ENCODE data around the gene COL9A3. TPM values are rescaled to one million over a fixed set of nuclear protein-coding genes. Genes with fewer than 3 reads are reported as not detected.

The COL9A3 gene
- total and polyA plus RNA-seq, 2 of the 8 experiments (the other 6 are each of a cell fraction or from before 2014, with no cell fraction given) = 21.7 to 80.1 TPM

DNA sequence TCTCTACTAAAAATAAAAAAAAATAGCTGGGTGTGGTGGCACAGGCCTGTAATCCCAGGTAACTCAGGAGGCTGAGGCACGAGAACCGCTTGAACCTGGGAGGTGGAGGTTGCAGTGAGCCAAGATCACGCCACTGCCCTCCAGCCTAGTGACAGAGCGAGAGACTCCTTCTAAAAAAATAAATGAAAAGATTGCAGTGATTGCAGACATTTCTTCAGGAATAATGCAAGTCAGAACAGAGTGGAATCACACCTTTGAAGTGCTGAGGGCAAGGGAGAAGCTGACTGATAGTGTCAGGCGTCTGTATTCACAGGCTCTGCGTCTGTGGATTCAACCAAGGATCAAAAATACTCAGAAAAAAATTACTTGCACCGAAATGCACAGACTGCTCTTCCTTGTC, 47.4 kb downstream of the COL9A3 start:
- CTCF ChIA-PET (ENCODE audit: partially characterized antibody) = interaction anchor here (1.3 to 2.0 kb wide), 3 partner anchors 12 to 30 kb away, joined by 3 to 6 read pairs (median 4); no protein-coding TSS in a partner anchor
- 95% methylated on average over 7 of the region's 7 CpGs; no CpG with 5 or more reads in 1 of the 2 experiments for WGBS, 2 experiments (ENCODE audit: extremely low coverage in 1 of 2, insufficient coverage in 1 of 2, insufficient read length in 1 of 2, insufficient replicate concordance in 2 of 2, low coverage in 1 of 2, low lambda C conversion rate in 2 of 2, missing lambda C conversion rate in 1 of 2)
- no peak overlapping the region for H2BK12ac ChIP-seq (ENCODE audit: low read depth, low read length)
- TF ChIP-seq KDM4A (IDR thresholded peaks at IDR 0.05; ENCODE audit: low read depth, low read length, severe bottlenecking) = no peak
- TF ChIP-seq, protein P1, sequence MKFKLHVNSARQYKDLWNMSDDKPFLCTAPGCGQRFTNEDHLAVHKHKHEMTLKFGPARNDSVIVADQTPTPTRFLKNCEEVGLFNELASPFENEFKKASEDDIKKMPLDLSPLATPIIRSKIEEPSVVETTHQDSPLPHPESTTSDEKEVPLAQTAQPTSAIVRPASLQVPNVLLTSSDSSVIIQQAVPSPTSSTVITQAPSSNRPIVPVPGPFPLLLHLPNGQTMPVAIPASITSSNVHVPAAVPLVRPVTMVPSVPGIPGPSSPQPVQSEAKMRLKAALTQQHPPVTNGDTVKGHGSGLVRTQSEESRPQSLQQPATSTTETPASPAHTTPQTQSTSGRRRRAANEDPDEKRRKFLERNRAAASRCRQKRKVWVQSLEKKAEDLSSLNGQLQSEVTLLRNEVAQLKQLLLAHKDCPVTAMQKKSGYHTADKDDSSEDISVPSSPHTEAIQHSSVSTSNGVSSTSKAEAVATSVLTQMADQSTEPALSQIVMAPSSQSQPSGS (IDR thresholded peaks at IDR 0.05; ENCODE audit: low read length) = no peak
- TF ChIP-seq BCL11A (IDR thresholded peaks at IDR 0.05; ENCODE audit: low read depth in 2 of 2, low read length in 2 of 2) = no peak
- no peak for TF ChIP-seq TEAD4 (IDR thresholded peaks at IDR 0.05; ENCODE audit: low read depth, low read length)
- TF ChIP-seq, protein P2, sequence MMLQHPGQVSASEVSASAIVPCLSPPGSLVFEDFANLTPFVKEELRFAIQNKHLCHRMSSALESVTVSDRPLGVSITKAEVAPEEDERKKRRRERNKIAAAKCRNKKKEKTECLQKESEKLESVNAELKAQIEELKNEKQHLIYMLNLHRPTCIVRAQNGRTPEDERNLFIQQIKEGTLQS (IDR thresholded peaks at IDR 0.05; ENCODE audit: insufficient read depth, low read depth, low read length) = no peak
- TF ChIP-seq EP300 (IDR thresholded peaks at IDR 0.05; ENCODE audit: borderline replicate concordance in 1 of 2, low read depth in 2 of 2, low read length in 2 of 2) = no peak
- no peak for TF ChIP-seq EGR1 (IDR thresholded peaks at IDR 0.05; ENCODE audit: borderline replicate concordance, low read depth, low read length)
- TF ChIP-seq ZNF274 (IDR thresholded peaks at IDR 0.05; ENCODE audit: borderline replicate concordance, extremely low read depth, low read length) = no peak
- no peak for TF ChIP-seq POLR2AphosphoS5 (IDR thresholded peaks at IDR 0.05; ENCODE audit: low read depth, low read length)
- TF ChIP-seq HDAC6 (IDR thresholded peaks at IDR 0.05; ENCODE audit: low read depth, low read length) = no peak
- TF ChIP-seq CTBP2 (IDR thresholded peaks at IDR 0.05; ENCODE audit: borderline replicate concordance, insufficient read depth, insufficient read length, low read length) = no peak

More for the DNA sequence above, 47.4 kb downstream of the COL9A3 start:
- POLR2A ChIA-PET (ENCODE audit: partially characterized antibody) = no interaction called here
- Histone ChIP-seq H3K27ac (ENCODE audit: low read depth, low read length) (no peak overlapping the region), H2BK120ac (replicated peaks; ENCODE audit: low read depth, low read length) (no peak overlapping the region), H3K4me1 (replicated peaks in 1 of 4; ENCODE audit: control insufficient read depth in 3 of 4, insufficient read depth in 4 of 4, low read length in 3 of 4) (peaks cover 3 to 18% (median 13%) of the 10 kb centered on the region in 4 experiments), H3K27me3 (replicated peaks in 1 of 4; ENCODE audit: control insufficient read depth in 3 of 4, extremely low read depth in 1 of 4, insufficient read depth in 3 of 4, low read length in 3 of 4) (peaks cover 0 to 7% (median 4%) of the 10 kb centered on the region in 4 experiments; a peak in 5 of 7 replicates), H2AK5ac (ENCODE audit: low read depth, low read length) (no peak overlapping the region), H3K23me2 (ENCODE audit: low read depth, low read length) (peaks cover 9% of the 10 kb centered on the region; the same call in 1 of the 2 replicates), H2BK5ac (ENCODE audit: low read depth, low read length) (no peak overlapping the region), H3K9ac (replicated peaks in 1 of 4; ENCODE audit: extremely low read depth in 1 of 4, low read depth in 3 of 4, low read length in 3 of 4) (no peak overlapping the region), H4K5ac (ENCODE audit: insufficient read length, low read depth, low read length) (no peak overlapping the region), H3K79me1 (ENCODE audit: low read depth, low read length) (0 out of 2 replicates have a peak, but pooled peaks cover 2% of the 10 kb centered on the region), H2BK15ac (ENCODE audit: low read length) (no peak overlapping the region), H3K9me3 (ENCODE audit: insufficient read depth in 2 of 2, low read depth in 1 of 2, low read length in 1 of 2) (no peaks in the 10 kb centered on the region; a peak in 1 of 4 replicates), H2AFZ (ENCODE audit: low read length) (no peak overlapping the region), H4K8ac (ENCODE audit: extremely low read depth, insufficient read depth, low read length) (no peak overlapping the region; the same call in 1 of the 2 replicates), H4K91ac (replicated peaks; ENCODE audit: insufficient read length, low read length) (no peak overlapping the region), H3K79me2 (ENCODE audit: control insufficient read depth in 1 of 2, insufficient read depth in 2 of 2, low read length in 2 of 2) (peaks cover 0 to 6% of the 10 kb centered on the region in 2 experiments; a peak in 2 of 4 replicates), H3K14ac (ENCODE audit: insufficient read length) (no peak overlapping the region), H3K23ac (ENCODE audit: insufficient read length) (no peak overlapping the region), H3K36me3 (ENCODE audit: control insufficient read depth in 2 of 4, insufficient read depth in 4 of 4, low read length in 3 of 4) (no peaks in the 10 kb centered on the region), H3K4me2 (ENCODE audit: insufficient read depth in 1 of 2, low read depth in 2 of 2, low read length in 2 of 2) (no peak overlapping the region), H3K56ac (replicated peaks; ENCODE audit: insufficient read length, low read depth, low read length) (no peak overlapping the region), H4K20me1 (replicated peaks in 1 of 2; ENCODE audit: control insufficient read depth in 1 of 2, insufficient read depth in 2 of 2, low read length in 2 of 2) (peaks cover 0 to 6% of the 10 kb centered on the region in 2 experiments), H3K4ac (replicated peaks; ENCODE audit: insufficient read length, low read depth, low read length) (no peak overlapping the region), H2BK20ac (ENCODE audit: low read length) (no peak overlapping the region), H3K18ac (ENCODE audit: extremely low read depth, low read length) (no peak overlapping the region), H3K4me3 (ENCODE audit: extremely low read depth in 1 of 4, insufficient read depth in 2 of 4, low read depth in 3 of 4, low read length in 4 of 4) (no peak overlapping the region)
- FAIRE-seq (no peak), DNase-seq (ENCODE audit: low read depth in 1 of 2, low spot score in 2 of 2) (no peak)

Measured in H1 (cell line).